HPDE6-E6E7 (cell line): Measurements from ENCODE around the gene PHIP.
"Not testable (repeated sequence)": the region's sequence is repeated elsewhere in the genome, so short reads cannot be mapped to it uniquely, and the experiment has no call there.

Source experiments
- DNase-seq: peaks from one replicate; pipeline ENCODE4 v3.0.0; 2011; ENCODE audit warnings: missing footprints; ENCODE audit errors: extremely low spot score

PHIP gene

DNA sequence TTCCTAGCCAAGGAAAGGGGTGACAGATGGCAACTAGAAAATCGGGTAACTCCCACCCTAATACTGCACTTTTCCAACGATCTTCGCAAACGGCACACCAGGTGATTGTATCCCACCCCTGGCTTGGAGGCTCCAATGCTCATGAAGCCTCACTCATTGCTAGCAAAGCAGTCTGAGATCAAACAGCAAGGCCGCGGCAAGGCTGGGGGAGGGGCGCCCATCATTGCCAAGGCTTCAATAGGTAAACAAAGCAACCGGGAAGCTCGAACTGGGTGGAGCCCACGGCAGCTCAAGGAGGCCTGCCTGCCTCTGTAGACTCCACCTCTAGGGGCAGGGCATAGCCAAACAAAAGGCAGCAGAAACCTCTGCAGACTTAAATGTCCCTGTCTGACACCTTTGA is 156.9 kb downstream of the PHIP start:
- DNase-seq, result not testable (repeated sequence)

DNA sequence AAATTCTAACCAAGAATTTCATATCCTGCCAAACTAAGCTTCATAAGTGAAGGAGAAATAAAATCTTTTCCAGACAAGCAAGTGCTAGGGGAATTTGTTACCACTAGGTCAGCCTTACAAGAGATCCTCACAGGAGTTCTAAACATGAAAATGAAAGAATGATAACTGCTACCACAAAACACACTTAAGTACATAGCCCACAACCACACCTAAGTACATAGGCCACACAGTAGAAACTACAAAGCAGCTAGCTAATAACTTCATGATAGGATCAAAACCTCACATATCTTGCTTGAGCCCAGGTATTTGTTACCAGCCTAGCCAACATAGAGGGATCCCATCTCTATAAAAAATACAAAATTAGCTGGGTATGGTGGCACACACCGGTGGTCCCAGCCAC is 160.3 kb downstream of the PHIP start:
- DNase-seq, result no peak

DNA sequence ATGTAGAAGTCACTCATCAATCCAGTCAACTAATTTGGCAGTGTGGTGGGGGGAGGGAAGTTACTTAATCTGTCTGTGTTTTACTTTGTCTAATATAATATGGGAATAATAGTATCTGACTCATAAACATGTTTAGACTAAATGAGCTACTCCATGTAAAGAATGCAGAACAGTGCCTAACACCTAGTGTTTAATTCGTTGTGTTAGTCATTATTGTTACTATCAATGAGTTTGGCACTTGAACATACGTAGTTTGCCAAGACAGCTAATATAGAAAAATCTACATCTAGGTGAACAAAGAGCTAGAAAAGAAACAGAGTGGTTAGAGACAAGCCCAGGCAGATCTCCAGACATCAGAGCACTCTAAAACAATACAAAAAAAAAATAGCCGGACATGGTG is 161.6 kb downstream of the PHIP start:
- DNase-seq, result peak; percentile 49

DNA sequence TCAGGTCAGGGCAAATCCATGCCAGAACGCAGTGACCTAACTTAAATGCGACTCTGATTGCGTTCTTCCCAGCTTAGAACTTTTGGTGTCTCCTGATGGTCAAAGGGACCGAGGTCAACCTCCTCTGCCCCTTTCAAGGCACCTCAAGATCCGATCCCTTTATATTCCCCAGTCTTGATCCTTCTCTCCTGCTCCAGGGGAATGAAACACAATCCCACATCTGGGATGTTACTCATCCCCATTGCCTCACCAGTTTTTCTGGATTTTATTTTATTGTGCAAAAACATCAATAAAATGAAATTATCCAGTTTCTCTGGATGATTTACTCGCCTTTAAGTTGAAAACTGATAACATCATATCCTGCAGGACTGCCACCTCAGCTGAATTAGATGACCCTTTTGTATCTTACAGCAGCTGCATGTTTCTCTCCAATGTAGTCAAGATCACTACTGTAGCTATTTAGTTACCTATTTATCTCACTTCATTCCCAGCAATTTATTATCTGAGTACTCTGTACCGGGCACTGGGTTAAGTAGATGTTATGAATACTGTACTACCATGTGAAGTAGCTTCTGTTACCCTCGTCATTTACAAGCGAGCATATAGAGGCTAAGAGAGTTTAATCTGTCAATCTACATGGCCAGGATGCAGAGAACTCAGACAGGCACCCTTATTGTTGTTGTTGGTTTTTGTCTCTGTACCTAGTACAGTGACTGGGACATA is 166.7 kb downstream of the PHIP start:
- no peak for DNase-seq

DNA sequence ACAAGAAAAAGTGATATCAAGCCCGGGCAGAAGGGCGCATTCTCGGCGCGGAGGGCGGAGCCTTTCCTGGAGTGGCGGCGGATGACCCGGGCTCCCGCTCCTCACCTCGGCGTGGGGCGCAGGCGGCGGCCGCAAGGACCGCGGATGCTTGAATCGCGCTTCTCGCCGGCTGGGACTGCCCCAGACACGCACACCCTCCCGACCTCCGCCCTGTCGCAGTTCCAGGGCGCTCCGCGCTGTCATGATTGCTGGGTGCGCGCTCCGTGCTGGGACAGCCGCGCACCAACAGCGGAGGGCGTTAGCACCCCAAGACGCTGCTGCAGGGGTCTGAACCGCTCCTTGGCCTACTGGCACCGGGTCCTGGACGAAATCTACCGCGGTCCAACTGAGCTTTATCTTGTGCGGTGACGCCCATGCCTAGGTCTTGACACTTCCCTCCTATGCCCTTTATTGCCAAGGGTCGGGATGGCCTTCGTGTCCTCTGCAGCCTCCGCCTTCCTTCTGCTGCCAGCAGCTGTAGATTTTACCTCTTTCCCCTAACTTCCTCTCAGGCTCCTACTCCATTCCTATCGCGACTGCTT is 167.4 kb downstream of the PHIP start:
- no peak for DNase-seq

DNA sequence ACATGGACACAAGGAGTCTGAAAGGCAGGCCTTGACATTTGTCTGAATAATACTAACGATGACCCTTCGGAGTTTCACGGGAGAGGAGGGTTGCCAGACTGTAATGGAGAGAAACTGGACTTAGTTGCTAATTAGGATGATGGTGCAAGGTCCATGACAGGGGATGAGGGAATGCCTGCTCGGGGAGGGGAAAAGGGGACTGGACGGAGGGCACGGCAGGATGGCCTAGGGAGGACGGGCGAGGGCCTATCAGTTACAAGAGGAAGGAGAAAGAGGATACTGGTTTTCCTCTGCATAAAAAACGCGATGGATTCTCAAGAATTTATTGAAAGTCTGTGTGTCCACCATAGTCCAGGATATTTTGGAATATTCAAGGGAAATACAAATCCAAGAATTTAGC is 168.0 kb downstream of the PHIP start:
- DNase-seq, result no peak

DNA sequence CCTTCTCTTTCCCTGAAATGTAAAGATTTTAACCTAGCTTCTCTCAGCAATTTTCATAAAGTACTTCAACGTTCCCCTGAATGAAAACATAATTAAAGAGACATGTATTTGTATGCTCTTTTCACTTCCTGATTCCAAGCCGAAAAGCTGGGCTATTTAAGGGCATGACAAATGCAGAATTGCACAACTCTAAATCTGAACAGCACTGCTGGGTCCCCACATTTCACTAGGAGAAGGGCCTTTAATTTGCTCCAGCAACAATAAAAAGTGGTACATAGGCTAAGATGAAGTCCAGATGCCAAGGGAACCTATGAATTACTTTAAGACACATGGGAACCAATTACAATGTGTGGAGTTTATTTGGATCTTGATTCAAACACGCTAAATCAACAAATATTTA is 168.7 kb downstream of the PHIP start:
- no peak for DNase-seq

DNA sequence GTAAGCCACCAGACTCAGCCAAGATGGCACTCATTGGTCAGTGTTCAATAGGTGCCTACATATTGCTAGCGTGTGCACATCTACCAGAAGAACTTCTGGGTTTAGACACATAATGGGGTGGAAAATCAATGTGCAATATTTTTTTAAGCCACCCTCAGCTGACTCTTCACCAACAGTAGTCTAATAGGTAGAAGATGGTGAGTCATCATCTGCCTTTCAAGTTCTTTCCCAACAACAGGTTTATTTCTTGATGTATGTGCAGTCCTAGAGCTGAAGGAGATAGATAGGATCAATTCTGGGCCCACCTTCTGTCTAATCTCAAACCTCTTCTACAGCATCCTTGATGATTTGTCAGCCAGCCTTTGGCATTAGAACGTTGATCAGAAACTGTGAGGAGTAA is 169.4 kb downstream of the PHIP start:
- DNase-seq, result no peak

DNA sequence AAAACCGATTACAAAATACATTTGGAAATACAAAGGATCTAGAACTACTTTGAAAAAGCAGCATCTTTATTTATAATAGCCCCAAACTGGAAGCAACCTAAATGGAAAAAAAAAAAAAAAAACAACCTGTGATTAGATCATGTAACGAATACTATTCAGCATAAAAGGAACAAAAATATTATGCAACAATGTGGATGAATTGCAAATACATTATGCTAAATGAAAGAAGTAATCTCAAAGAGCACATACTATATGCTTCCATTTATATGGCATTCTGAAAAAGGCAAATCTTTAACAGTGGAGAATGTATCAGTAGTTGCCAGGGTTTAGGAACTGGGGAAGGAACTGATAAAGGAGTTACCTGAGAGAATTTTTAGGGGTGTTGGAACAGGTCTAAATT is 181.8 kb downstream of the PHIP start:
- no peak for DNase-seq

DNA sequence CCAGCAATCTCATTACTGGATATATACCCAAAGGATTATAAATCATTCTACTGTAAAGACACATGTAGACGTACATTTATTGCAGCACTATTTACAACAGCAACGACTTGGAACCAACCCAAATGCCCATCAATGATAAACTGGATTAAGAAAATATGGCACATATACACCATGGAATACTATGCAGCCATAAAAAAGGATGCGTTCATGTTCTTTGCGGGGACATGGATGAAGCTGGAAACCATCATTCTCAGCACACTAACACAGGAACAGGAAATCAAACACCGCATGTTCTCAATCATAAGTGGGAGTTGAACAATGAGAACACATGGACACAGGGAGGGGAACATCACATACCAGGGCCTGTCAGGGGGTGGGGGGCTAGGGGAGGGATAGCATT is 188.2 kb downstream of the PHIP start:
- not testable (repeated sequence) for DNase-seq
